Upper lobe of left lung (tissue), 6 donors: Measurements from ENCODE around the gene KHK. TPM values are rescaled to one million over a fixed set of nuclear protein-coding genes. Genes with fewer than 3 reads are reported as not detected.

Experiments
- ATAC-seq, 2 donors: fragments of 200-7000 bp; cut with Tn5 transposase; one replicate each; pipeline ENCODE4 v1.9.1; 2022; ENCODE audit warnings: mild to moderate bottlenecking in 2 of 2, moderate library complexity in 2 of 2; ENCODE audit not compliant: low FRiP score in 2 of 2
- DNase-seq, 2 donors: peaks; one replicate each; pipeline ENCODE4 v3.0.0-alpha.2; 2019 to 2020
- H3K27ac ChIP-seq, 4 donors: fragments of 200-600 bp; sonication (generic); one replicate each; pipeline ENCODE4 v1.5.1; 2016 to 2019
- H3K27me3 ChIP-seq, 4 donors: fragments of 200-600 bp; sonication (generic); one replicate each; pipeline ENCODE4 v1.5.1; 2017 to 2019
- H3K36me3 ChIP-seq, 4 donors: fragments of 200-600 bp; sonication (generic); one replicate each; pipeline ENCODE4 v1.5.1; 2016 to 2019
- H3K4me1 ChIP-seq, 4 donors: fragments of 200-600 bp; sonication (generic); one replicate each; pipeline ENCODE4 v1.5.1; 2018 to 2019
- H3K4me3 ChIP-seq, 4 donors: fragments of 200-600 bp; sonication (generic); one replicate each; pipeline ENCODE4 v1.5.1; 2017 to 2019; ENCODE audit warnings: mild to moderate bottlenecking in 2 of 4, moderate library complexity in 1 of 4
- H3K9me3 ChIP-seq, 4 donors: fragments of 200-600 bp; sonication (generic); one replicate each; pipeline ENCODE4 v1.5.1; 2018 to 2019
- CTCF ChIP-seq, 6 experiments: fragments of 450-650 bp in 4 of 6; fragments of 200-600 bp in 2 of 6; sonication (generic) in 2 of 6; IDR thresholded peaks; one replicate each; pipeline ENCODE4 v1.5.1; 2016 to 2019; ENCODE audit warnings: antibody characterized with exemption in 6 of 6
- EP300 ChIP-seq, 4 donors: sonication (generic); formaldehyde crosslinking; IDR thresholded peaks; one replicate each; pipeline ENCODE4 v1.5.1; 2017; ENCODE audit warnings: antibody characterized with exemption in 4 of 4, control low read depth in 2 of 4
- POLR2A ChIP-seq, 4 donors: fragments of 450-650 bp; IDR thresholded peaks; one replicate each; pipeline ENCODE4 v1.5.1; 2016 to 2017; ENCODE audit warnings: antibody characterized with exemption in 4 of 4, mild to moderate bottlenecking in 2 of 4
- POLR2AphosphoS5 ChIP-seq, 2 donors: sonication (generic); formaldehyde crosslinking; IDR thresholded peaks; one replicate each; pipeline ENCODE4 v1.5.1; 2017; ENCODE audit warnings: antibody characterized with exemption in 2 of 2
- WGBS, 2 donors: methylation state at CpG; one replicate each; pipeline ENCODE4 v1.1.5; 2017 to 2018; 5-methylcytosine and 5-hydroxymethylcytosine counted together
- total RNA-seq, 6 donors: library from RNA; depleted of rRNA in 4 of 6; stranded (reverse); fragments of >200 nt in 4 of 6; gene quantifications; one replicate each; pipeline versions ENCODE4 v1.1.0 to v1.2.1, GENCODE V29; 2016 to 2021
- donor health status: DM: no; HTN: no; CAD: no; lungs with moderate emphysema.
- donor health status: DM: no; HTN: yes; CAD: no; lungs with severe emphysema.

Gene KHK
- total RNA-seq, 6 donors from 2014 or later: 2.4 to 10.4 (median 6.3) TPM

- Histone ChIP-seq H3K36me3 (no peaks in the 10 kb centered on the region), H3K9me3 (no peaks in the 10 kb centered on the region), H3K4me1 (peaks cover 15 to 29% (median 19%) of the 10 kb centered on the region in 4 donors), H3K27me3 (peaks cover 0 to 15% (median 9%) of the 10 kb centered on the region in 4 donors), H3K27ac (peak overlapping the region in 2 of 4 donors; percentile 75 to 76), H3K4me3 (peak overlapping the region in 3 of 4 donors; percentile 52 to 71 (median 70))
- 92 to 93% methylated on average over 7 of the region's 7 CpGs for WGBS, 2 donors
- no peak for DNase-seq
- TF ChIP-seq EP300 (IDR thresholded peaks at IDR 0.05) (no peak), CTCF (IDR thresholded peaks at IDR 0.05) (no peak), POLR2AphosphoS5 (IDR thresholded peaks at IDR 0.05) (no peak), POLR2A (IDR thresholded peaks at IDR 0.05) (no peak)
- ATAC-seq: no peak
These were observed 36.2 kb downstream of the KHK start for GRCh38 chr2:27122791-27123190.

- Histone ChIP-seq H3K9me3 (no peaks in the 10 kb centered on the region), H3K36me3 (no peaks in the 10 kb centered on the region), H3K4me3 (peak within 1 kb of the TSS; percentile 52 to 71 (median 70)), H3K27me3 (peaks cover 0 to 8% (median 4%) of the 10 kb centered on the region in 4 donors), H3K27ac (peak within 1 kb of the TSS; percentile 35 to 76 (median 72)), H3K4me1 (peaks cover 10 to 24% (median 15%) of the 10 kb centered on the region in 4 donors)
- 9 to 30% methylated on average over 2 to 40 of the region's 47 CpGs for WGBS, 2 donors
- TF ChIP-seq POLR2AphosphoS5 (IDR thresholded peaks at IDR 0.05) (no peak), CTCF (IDR thresholded peaks at IDR 0.05) (no peak), POLR2A (IDR thresholded peaks at IDR 0.05) (peak in 1 of 4 donors; percentile 51), EP300 (IDR thresholded peaks at IDR 0.05) (no peak)
- DNase-seq: peak; percentile 83 to 95
- peak; percentile 80 to 89 for ATAC-seq
These were observed 37.0 kb downstream of the KHK start, which contains the start of gene ABHD1 for GRCh38 chr2:27123302-27124150. Gene ABHD1, plus strand, starts transcription at chr2:27123815. Its CDS starts 134 bp downstream, at chr2:27123949.

GRCh38 chr2:27125104-27125503 lies 38.5 kb downstream of the KHK start:
- 82 to 88% methylated on average over 3 of the region's 3 CpGs for WGBS, 2 donors
- Histone ChIP-seq H3K4me1 (peaks cover 4 to 15% (median 9%) of the 10 kb centered on the region in 4 donors), H3K36me3 (peaks cover 0 to 8% (median 4%) of the 10 kb centered on the region in 4 donors), H3K4me3 (no peak overlapping the region), H3K9me3 (no peaks in the 10 kb centered on the region), H3K27ac (no peak overlapping the region), H3K27me3 (no peaks in the 10 kb centered on the region)
- TF ChIP-seq POLR2A (IDR thresholded peaks at IDR 0.05) (no peak), CTCF (IDR thresholded peaks at IDR 0.05) (no peak), POLR2AphosphoS5 (IDR thresholded peaks at IDR 0.05) (no peak), EP300 (IDR thresholded peaks at IDR 0.05) (no peak)
- DNase-seq (no peak), ATAC-seq (no peak)

GRCh38 chr2:27126252-27126710 lies 39.7 kb downstream of the KHK start:
- Histone ChIP-seq H3K9me3 (no peaks in the 10 kb centered on the region), H3K27ac (no peak overlapping the region), H3K27me3 (no peaks in the 10 kb centered on the region), H3K4me3 (no peak overlapping the region), H3K36me3 (peaks cover 0 to 20% (median 15%) of the 10 kb centered on the region in 4 donors), H3K4me1 (peaks cover 4 to 15% (median 9%) of the 10 kb centered on the region in 4 donors)
- WGBS, 2 donors: 58 to 65% methylated on average over 5 of the region's 5 CpGs
- ATAC-seq (no peak), DNase-seq (no peak)
- TF ChIP-seq POLR2A (IDR thresholded peaks at IDR 0.05) (no peak), CTCF (IDR thresholded peaks at IDR 0.05) (no peak), POLR2AphosphoS5 (IDR thresholded peaks at IDR 0.05) (no peak), EP300 (IDR thresholded peaks at IDR 0.05) (no peak)
